Endodermal cell (in vitro differentiated cells): ENCODE measurements around the gene FSD1. TPM values are rescaled to one million over a fixed set of nuclear protein-coding genes. Genes with fewer than 3 reads are reported as not detected.

Experiments used
- DNase-seq: peaks from one replicate; pipeline ENCODE4 v3.0.0-alpha.2; 2017
- H3K27ac ChIP-seq: 2 replicates; pipeline ENCODE4 v1.5.1; 2013; ENCODE audit warnings: mild to moderate bottlenecking, low read depth, low read length, moderate library complexity
- H3K27me3 ChIP-seq: 2 replicates; pipeline ENCODE4 v1.6.1; 2013; ENCODE audit warnings: mild to moderate bottlenecking, low read length, moderate library complexity; ENCODE audit not compliant: insufficient read depth, control insufficient read depth, poor library complexity, severe bottlenecking
- H3K36me3 ChIP-seq: 2 replicates; pipeline ENCODE4 v1.7.0; 2013; ENCODE audit warnings: mild to moderate bottlenecking, low read length, moderate library complexity; ENCODE audit not compliant: control insufficient read depth, insufficient read depth
- H3K4me1 ChIP-seq: one replicate; pipeline ENCODE4 v1.7.0; 2013; ENCODE audit warnings: low read length; ENCODE audit not compliant: control insufficient read depth, insufficient read depth
- H3K4me3 ChIP-seq: 2 replicates; pipeline ENCODE4 v1.5.1; 2013; ENCODE audit warnings: mild to moderate bottlenecking, low read length, moderate library complexity
- H3K9ac ChIP-seq: 2 replicates; pipeline ENCODE4 v1.6.1; 2013; ENCODE audit warnings: mild to moderate bottlenecking, low read length, moderate library complexity; ENCODE audit not compliant: poor library complexity, severe bottlenecking; ENCODE audit errors: extremely low read depth
- H3K9me3 ChIP-seq: 2 replicates; pipeline ENCODE4 v1.6.1; 2013; ENCODE audit warnings: mild to moderate bottlenecking, low read length, moderate library complexity; ENCODE audit not compliant: control insufficient read depth
- H3K27ac Mint-ChIP-seq: 2 replicates; pipeline ENCODE4 v1.8.0; 2020; ENCODE audit warnings: mixed read lengths
- H3K27me3 Mint-ChIP-seq: 2 replicates; pipeline ENCODE4 v1.8.0; 2021; ENCODE audit warnings: mild to moderate bottlenecking, mixed read lengths; ENCODE audit not compliant: insufficient read depth
- H3K36me3 Mint-ChIP-seq: 2 replicates; pipeline ENCODE4 v1.8.0; 2020; ENCODE audit warnings: low read depth, mixed read lengths
- H3K4me1 Mint-ChIP-seq: 2 replicates; pipeline ENCODE4 v1.8.0; 2020; ENCODE audit warnings: mixed read lengths
- H3K4me3 Mint-ChIP-seq: 2 replicates; pipeline ENCODE4 v1.8.0; 2020; ENCODE audit warnings: mild to moderate bottlenecking, moderate library complexity, mixed read lengths
- H3K9me3 Mint-ChIP-seq: 2 replicates; pipeline ENCODE4 v1.8.0; 2020; ENCODE audit warnings: mild to moderate bottlenecking, mixed read lengths
- WGBS, 2 experiments: methylation state at CpG; one replicate each; pipeline versions ENCODE4 v1.1.5 to v1.1.7; 2013; ENCODE audit warnings: missing lambda C conversion rate in 2 of 2, mixed read lengths in 1 of 2; ENCODE audit not compliant: insufficient coverage in 1 of 2, insufficient read length in 1 of 2; 5-methylcytosine and 5-hydroxymethylcytosine counted together
- total RNA-seq, 2 donors: library from RNA; stranded (reverse); fragmentation: NEBNext Ultra II Directional in 1 of 2; extraction: Animal tissue kit (Norgen Biotek cat#: 25700) in 1 of 2; gene quantifications; 2 replicates in 1 of 2; 3 replicates in 1 of 2; pipeline ENCODE4 v1.2.1, GENCODE V29; 2021
- TF ChIP-seq, protein P1 (sequence below): fragments of 200-600 bp; sonication (generic); conservative IDR thresholded peaks from 2 replicates; pipeline ENCODE4 v1.5.0; 2021; ENCODE audit warnings: antibody characterized with exemption, mild to moderate bottlenecking

The FSD1 gene
- total RNA-seq, 2 donors from 2014 or later: 33.3 to 37.9 TPM

DNA sequence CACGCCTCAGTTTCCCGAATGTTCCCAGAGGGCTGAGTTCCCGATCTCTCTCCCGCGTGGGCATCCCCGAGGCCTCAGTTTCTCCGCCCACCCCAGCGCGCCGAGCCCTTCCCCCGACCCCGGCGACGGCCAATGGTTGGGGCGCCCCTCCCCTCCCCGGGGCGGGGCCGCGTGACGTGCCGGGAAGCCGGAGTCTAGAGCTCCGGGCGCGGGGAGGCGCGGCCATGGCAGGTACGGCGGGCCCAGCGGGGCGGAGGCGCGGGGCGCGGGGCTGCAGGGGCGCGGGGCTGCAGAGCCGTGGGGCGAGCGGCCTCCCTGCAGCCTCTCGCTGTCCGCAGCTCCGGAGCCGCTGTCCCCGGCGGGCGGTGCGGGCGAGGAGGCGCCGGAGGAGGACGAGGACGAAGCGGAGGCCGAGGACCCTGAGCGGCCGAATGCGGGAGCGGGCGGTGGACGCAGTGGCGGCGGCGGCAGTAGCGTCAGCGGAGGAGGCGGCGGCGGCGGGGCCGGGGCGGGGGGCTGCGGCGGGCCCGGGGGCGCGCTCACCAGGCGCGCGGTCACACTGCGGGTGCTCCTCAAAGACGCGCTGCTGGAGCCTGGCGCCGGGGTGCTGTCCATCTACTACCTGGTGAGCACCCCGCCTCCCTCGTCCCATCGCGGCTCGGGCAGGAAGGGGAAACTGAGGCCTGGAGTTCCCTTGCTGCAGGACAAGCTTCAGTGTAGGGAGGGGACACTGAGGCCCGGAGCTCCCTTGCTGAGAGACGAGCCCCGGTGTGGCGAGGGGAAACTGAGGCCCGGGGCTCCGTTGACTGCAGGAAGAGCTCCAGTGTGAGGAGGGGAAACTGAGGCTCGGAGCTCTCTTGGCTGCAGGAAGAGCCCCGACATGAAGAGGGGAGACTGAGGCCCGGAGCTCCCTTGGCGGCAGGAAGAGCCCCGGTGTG is 39.2 kb downstream of the FSD1 start, which contains the start of gene MPND:
TSS of gene MPND (plus strand) at position 193 of the 938 bp plus-strand sequence. CDS start at position 225, 32 bp downstream.
- Mint-ChIP-seq H3K27ac (peak within 1 kb of the TSS; percentile 99), H3K4me3 (peak within 1 kb of the TSS; percentile 82), H3K36me3 (peaks cover 30% of the 10 kb centered on the region), H3K27me3 (no peaks in the 10 kb centered on the region), H3K4me1 (no peaks in the 10 kb centered on the region), H3K9me3 (no peaks in the 10 kb centered on the region)
- no peaks in the 10 kb centered on the region for H3K27me3 ChIP-seq
- DNase-seq: peak; percentile 96
- H3K27ac ChIP-seq: peak within 1 kb of the TSS; percentile 98
- H3K9me3 ChIP-seq: no peaks in the 10 kb centered on the region
- H3K36me3 ChIP-seq: peaks cover 24% of the 10 kb centered on the region
- WGBS, 2 experiments: 6 to 27% methylated on average over 10 to 101 of the region's 101 CpGs
- peaks cover 5% of the 10 kb centered on the region for H3K4me1 ChIP-seq
- H3K4me3 ChIP-seq: peak within 1 kb of the TSS; percentile 94
- TF ChIP-seq, protein P1, sequence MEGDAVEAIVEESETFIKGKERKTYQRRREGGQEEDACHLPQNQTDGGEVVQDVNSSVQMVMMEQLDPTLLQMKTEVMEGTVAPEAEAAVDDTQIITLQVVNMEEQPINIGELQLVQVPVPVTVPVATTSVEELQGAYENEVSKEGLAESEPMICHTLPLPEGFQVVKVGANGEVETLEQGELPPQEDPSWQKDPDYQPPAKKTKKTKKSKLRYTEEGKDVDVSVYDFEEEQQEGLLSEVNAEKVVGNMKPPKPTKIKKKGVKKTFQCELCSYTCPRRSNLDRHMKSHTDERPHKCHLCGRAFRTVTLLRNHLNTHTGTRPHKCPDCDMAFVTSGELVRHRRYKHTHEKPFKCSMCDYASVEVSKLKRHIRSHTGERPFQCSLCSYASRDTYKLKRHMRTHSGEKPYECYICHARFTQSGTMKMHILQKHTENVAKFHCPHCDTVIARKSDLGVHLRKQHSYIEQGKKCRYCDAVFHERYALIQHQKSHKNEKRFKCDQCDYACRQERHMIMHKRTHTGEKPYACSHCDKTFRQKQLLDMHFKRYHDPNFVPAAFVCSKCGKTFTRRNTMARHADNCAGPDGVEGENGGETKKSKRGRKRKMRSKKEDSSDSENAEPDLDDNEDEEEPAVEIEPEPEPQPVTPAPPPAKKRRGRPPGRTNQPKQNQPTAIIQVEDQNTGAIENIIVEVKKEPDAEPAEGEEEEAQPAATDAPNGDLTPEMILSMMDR: no peak
- H3K9ac ChIP-seq: peak within 1 kb of the TSS; percentile 95

DNA sequence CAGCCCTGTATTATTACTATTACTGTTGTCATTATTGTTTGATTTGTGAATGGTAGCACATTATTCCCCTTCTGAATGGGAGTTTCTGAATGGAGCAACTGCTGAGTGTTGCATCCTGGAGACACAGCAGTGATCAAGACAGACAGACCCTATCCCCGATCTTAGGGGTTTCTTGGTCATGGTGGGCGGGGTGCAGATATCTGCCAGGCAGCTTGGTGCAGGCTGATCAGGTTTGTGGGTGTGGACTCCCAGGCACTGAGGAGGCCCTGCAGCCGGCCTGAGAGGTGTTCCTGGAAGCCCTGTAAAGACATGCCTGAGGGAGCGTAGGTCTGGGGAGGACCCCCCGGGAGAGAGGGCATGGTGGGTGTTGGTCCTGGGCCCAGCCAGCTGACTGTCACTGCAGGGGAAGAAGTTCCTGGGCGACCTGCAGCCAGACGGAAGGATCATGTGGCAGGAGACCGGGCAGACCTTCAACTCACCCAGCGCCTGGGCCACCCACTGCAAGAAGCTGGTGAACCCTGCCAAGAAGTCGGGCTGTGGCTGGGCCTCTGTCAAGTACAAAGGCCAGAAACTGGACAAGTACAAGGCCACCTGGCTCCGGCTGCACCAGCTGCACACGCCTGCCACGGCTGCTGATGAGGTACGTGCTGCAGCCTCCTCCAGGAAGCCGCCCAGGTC is 41.1 kb downstream of the FSD1 start:
- H3K27me3 Mint-ChIP-seq: no peaks in the 10 kb centered on the region
- TF ChIP-seq, protein P1: no peak
- Histone ChIP-seq H3K36me3 (peaks cover 35% of the 10 kb centered on the region), H3K4me3 (no peak overlapping the region), H3K27me3 (no peaks in the 10 kb centered on the region), H3K27ac (no peak overlapping the region), H3K9ac (no peak overlapping the region), H3K4me1 (peaks cover 5% of the 10 kb centered on the region), H3K9me3 (no peaks in the 10 kb centered on the region)
- H3K4me1 Mint-ChIP-seq: no peaks in the 10 kb centered on the region
- DNase-seq: no peak
- H3K36me3 Mint-ChIP-seq: peaks cover 45% of the 10 kb centered on the region
- peak overlapping the region; percentile 82 for H3K4me3 Mint-ChIP-seq
- no peak overlapping the region for H3K27ac Mint-ChIP-seq
- 92 to 100% methylated on average over 15 of the region's 15 CpGs for WGBS, 2 experiments
- no peaks in the 10 kb centered on the region for H3K9me3 Mint-ChIP-seq

DNA sequence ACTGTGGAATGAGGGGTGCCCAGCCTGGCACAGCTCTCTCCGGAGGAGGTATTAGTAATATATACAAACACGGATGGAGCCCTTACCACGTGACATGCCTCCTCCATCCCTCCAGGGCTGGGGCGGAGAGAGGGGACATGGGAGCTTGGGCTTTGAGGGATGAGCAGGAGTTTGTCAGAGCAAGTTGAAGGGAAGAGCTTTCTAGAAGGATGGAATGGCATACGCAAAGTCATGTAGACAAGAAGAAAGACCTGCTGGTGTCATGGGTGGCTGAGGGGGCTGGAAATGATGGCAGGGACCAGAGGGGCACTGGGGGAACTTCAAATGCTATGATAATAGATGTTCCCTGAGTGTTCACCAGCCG is 41.6 kb downstream of the FSD1 start:
- no peak overlapping the region for H3K4me3 Mint-ChIP-seq
- H3K27me3 ChIP-seq: no peaks in the 10 kb centered on the region
- 94 to 100% methylated on average over 3 to 6 of the region's 6 CpGs for WGBS, 2 experiments
- no peak overlapping the region for H3K9ac ChIP-seq
- H3K4me1 ChIP-seq: peaks cover 5% of the 10 kb centered on the region
- peaks cover 40% of the 10 kb centered on the region for H3K36me3 ChIP-seq
- peaks cover 49% of the 10 kb centered on the region for H3K36me3 Mint-ChIP-seq
- no peak overlapping the region for H3K27ac ChIP-seq
- H3K27ac Mint-ChIP-seq: no peak overlapping the region
- H3K4me3 ChIP-seq: no peak overlapping the region
- DNase-seq: no peak
- H3K9me3 ChIP-seq: no peaks in the 10 kb centered on the region
- TF ChIP-seq, protein P1: no peak
- H3K4me1 Mint-ChIP-seq: no peaks in the 10 kb centered on the region
- no peaks in the 10 kb centered on the region for H3K9me3 Mint-ChIP-seq
- no peaks in the 10 kb centered on the region for H3K27me3 Mint-ChIP-seq
